Glutamatergic neuron (in vitro differentiated cells): Measurements from ENCODE around the gene PCSK5. TPM values are rescaled to one million over a fixed set of nuclear protein-coding genes. Genes with fewer than 3 reads are reported as not detected.

Source experiments
- DNase-seq: peaks from one replicate; pipeline ENCODE4 v3.0.0; 2022
- H3K27ac Mint-ChIP-seq: one replicate; pipeline ENCODE4 v1.8.0; 2020; ENCODE audit warnings: mild to moderate bottlenecking, mixed read lengths, inconsistent platforms; ENCODE audit not compliant: unreplicated experiment
- H3K27me3 Mint-ChIP-seq: one replicate; pipeline ENCODE4 v1.8.0; 2020; ENCODE audit warnings: mild to moderate bottlenecking, moderate library complexity, mixed read lengths, inconsistent platforms; ENCODE audit not compliant: unreplicated experiment
- H3K36me3 Mint-ChIP-seq: one replicate; pipeline ENCODE4 v1.8.0; 2020; ENCODE audit warnings: mild to moderate bottlenecking, mixed read lengths, inconsistent platforms; ENCODE audit not compliant: unreplicated experiment
- H3K4me1 Mint-ChIP-seq: one replicate; pipeline ENCODE4 v1.8.0; 2020; ENCODE audit warnings: mild to moderate bottlenecking, low read depth, mixed read lengths, inconsistent platforms; ENCODE audit not compliant: unreplicated experiment
- H3K4me3 Mint-ChIP-seq: one replicate; pipeline ENCODE4 v1.8.0; 2020; ENCODE audit warnings: mild to moderate bottlenecking, mixed read lengths, inconsistent platforms; ENCODE audit not compliant: unreplicated experiment
- H3K9me3 Mint-ChIP-seq: one replicate; pipeline ENCODE4 v1.8.0; 2020; ENCODE audit warnings: mild to moderate bottlenecking, moderate library complexity, mixed read lengths, inconsistent platforms; ENCODE audit not compliant: unreplicated experiment
- total RNA-seq: library from RNA; stranded (reverse); fragmentation: NEBNext Ultra II Directional; extraction: Animal tissue kit (Norgen Biotek cat#: 25700); gene quantifications from one replicate; pipeline ENCODE4 v1.2.1, GENCODE V29; 2021; ENCODE audit not compliant: unreplicated experiment
- TF ChIP-seq, protein P1 (sequence below): fragments of 200-600 bp; sonication (generic); IDR thresholded peaks from one replicate; pipeline ENCODE4 v1.5.0; 2021; ENCODE audit not compliant: partially characterized antibody, unreplicated experiment

The PCSK5 gene
- total RNA-seq, 1 donor from 2014 or later, result 9.6 TPM

DNA sequence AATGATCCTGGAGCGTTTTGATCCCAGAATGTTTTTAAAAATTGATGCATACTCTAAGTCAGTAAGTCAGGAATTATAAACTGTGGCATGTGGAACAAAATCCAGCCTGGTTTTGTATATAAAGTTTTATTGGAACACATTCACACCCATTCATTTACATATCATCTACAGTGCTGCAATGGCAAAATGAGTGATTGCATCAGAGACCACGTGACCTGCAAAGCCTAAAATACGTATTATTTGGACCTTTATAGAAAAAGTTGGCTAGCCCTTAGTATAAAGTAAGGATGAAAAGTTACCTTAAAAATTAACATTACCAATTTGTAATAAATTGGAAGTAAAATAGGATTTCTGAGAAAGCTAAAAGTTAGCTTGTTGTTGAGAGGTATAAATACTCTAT is 95.0 kb downstream of the PCSK5 start:
- Mint-ChIP-seq H3K9me3 (no peaks in the 10 kb centered on the region), H3K36me3 (no peaks in the 10 kb centered on the region), H3K4me3 (no peak overlapping the region), H3K27ac (no peak overlapping the region), H3K27me3 (peaks cover 2% of the 10 kb centered on the region), H3K4me1 (peaks cover 2% of the 10 kb centered on the region)
- no peak for DNase-seq
- TF ChIP-seq, protein P1, sequence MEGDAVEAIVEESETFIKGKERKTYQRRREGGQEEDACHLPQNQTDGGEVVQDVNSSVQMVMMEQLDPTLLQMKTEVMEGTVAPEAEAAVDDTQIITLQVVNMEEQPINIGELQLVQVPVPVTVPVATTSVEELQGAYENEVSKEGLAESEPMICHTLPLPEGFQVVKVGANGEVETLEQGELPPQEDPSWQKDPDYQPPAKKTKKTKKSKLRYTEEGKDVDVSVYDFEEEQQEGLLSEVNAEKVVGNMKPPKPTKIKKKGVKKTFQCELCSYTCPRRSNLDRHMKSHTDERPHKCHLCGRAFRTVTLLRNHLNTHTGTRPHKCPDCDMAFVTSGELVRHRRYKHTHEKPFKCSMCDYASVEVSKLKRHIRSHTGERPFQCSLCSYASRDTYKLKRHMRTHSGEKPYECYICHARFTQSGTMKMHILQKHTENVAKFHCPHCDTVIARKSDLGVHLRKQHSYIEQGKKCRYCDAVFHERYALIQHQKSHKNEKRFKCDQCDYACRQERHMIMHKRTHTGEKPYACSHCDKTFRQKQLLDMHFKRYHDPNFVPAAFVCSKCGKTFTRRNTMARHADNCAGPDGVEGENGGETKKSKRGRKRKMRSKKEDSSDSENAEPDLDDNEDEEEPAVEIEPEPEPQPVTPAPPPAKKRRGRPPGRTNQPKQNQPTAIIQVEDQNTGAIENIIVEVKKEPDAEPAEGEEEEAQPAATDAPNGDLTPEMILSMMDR, result no peak

DNA sequence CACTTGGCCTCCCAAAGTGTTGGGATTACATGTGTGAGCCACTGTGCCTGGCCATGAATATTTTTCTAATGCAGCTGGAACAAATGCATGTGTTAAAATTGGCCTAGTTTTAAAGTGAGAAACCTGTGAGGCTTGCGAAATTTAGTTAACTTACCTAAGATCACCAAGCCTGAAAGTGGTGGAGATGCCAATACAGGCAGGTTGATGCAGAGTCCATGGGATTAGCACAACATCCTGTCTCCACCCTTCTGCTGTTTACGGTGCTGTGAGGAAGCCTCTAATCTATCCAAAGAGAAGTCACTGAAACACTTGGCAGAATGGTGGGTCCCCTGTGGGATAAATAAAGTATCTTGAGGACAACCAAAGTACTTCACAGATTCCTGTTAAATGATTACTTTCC is 98.2 kb downstream of the PCSK5 start:
- peaks cover 2% of the 10 kb centered on the region for H3K4me1 Mint-ChIP-seq
- H3K36me3 Mint-ChIP-seq, result no peaks in the 10 kb centered on the region
- peaks cover 2% of the 10 kb centered on the region for H3K27me3 Mint-ChIP-seq
- no peak for DNase-seq
- TF ChIP-seq, protein P1, result no peak
- no peak overlapping the region for H3K4me3 Mint-ChIP-seq
- H3K9me3 Mint-ChIP-seq, result no peaks in the 10 kb centered on the region
- no peak overlapping the region for H3K27ac Mint-ChIP-seq

DNA sequence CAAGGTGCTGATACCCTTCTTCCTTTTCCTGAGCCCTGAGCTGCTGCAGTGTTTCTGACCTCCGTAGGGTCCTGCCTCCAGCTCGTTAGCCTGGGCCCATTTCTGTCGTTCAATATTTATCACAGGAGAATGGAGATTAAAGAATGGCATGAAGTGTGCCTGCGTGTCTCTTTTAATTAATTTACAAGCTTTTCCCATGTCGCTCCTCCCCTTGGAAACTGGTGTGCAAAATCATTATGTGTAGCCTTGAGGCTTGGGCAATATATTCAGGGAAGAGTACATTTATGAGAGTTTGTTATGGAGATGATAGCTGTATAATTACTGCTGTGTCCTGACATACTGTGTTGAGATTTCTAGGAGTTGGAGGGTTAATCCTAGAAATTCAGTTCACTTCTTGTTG is 99.7 kb downstream of the PCSK5 start:
- H3K27ac Mint-ChIP-seq, result no peak overlapping the region
- DNase-seq, result no peak
- H3K27me3 Mint-ChIP-seq, result peaks cover 2% of the 10 kb centered on the region
- H3K9me3 Mint-ChIP-seq, result peaks cover 3% of the 10 kb centered on the region
- H3K4me1 Mint-ChIP-seq, result peaks cover 2% of the 10 kb centered on the region
- H3K36me3 Mint-ChIP-seq, result no peaks in the 10 kb centered on the region
- no peak overlapping the region for H3K4me3 Mint-ChIP-seq
- TF ChIP-seq, protein P1, result no peak

DNA sequence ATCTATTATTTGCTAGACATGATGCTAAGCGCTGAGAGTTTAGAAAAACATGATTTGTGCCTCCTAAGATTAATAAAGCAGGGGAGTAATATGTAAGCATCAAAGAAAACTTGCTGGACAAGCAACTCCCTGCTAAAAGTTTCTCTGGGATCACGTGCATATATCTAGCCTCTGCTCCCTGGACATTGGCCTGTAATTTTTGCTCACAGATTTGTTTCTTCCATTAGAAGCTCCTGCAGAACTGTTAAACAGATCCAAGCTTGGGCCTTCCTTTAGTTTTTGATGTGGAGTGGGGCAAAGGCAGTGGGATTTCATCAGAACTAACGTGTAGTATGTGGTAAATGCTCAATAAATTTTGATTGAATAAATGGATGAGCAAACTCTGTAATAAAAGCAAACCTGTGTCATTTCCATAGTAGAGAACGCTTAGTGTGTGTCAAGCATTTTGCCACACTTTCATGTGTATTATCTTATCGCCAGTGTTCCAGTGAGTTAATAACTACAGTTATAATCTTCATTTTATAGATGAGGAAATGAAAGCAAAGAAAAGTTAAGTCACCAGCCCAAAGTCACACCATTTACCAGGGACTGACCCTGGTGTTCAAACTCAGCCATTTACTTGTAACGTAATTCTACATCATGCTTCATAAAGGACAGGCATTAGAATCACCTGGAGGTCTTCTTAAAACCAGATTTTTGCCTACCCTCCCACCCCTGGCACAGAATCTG is 100.3 kb downstream of the PCSK5 start:
- H3K27ac Mint-ChIP-seq, result no peak overlapping the region
- TF ChIP-seq, protein P1, result no peak
- peaks cover 2% of the 10 kb centered on the region for H3K27me3 Mint-ChIP-seq
- H3K9me3 Mint-ChIP-seq, result peaks cover 3% of the 10 kb centered on the region
- H3K4me3 Mint-ChIP-seq, result no peak overlapping the region
- H3K36me3 Mint-ChIP-seq, result no peaks in the 10 kb centered on the region
- peaks cover 2% of the 10 kb centered on the region for H3K4me1 Mint-ChIP-seq
- no peak for DNase-seq

DNA sequence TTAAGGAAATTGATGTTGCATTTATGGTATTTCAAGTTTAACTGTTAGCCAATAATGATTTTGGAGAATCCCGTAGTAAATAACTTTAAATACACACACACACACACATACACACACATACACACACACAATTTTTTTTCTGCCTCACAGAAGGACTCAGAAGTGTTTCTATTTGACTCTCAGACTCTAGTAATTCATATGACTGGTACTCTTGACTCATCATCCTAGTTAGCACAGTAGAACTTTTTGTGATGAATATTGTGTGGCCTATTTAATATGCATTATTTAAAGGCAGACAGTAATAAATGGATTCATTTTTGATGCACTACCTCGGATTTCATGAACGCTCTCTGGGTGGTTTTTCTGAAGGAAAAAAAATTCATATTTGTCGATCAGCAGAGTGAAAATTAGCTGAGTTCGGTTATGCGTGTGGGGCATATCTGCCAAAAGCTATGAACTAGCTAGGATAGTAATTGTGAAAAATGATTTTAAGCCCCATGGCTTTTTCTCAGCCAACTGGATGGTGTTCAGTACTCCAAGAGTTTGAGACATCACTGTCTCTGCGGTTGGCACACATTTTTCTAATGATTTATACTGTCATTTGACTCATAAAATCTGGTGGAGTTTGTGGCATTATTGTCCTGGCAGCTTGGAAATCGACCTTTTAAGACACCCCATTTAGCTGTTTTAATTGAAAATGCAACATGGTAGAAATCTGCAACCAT is 102.2 kb downstream of the PCSK5 start:
- no peak for DNase-seq

More for the DNA sequence above, 102.2 kb downstream of the PCSK5 start:
- peaks cover 2% of the 10 kb centered on the region for H3K27me3 Mint-ChIP-seq
- H3K9me3 Mint-ChIP-seq, result peaks cover 3% of the 10 kb centered on the region
- H3K27ac Mint-ChIP-seq, result no peak overlapping the region
- no peaks in the 10 kb centered on the region for H3K36me3 Mint-ChIP-seq
- H3K4me3 Mint-ChIP-seq, result no peak overlapping the region
- H3K4me1 Mint-ChIP-seq, result peaks cover 2% of the 10 kb centered on the region
- TF ChIP-seq, protein P1, result no peak
